GM12878 (cell line): ENCODE measurements around the gene TSSK2. TPM values are rescaled to one million over a fixed set of nuclear protein-coding genes. Genes with fewer than 3 reads are reported as not detected.

Experiments
- ATAC-seq: fragments of 200-7000 bp; cut with Tn5 transposase; 3 replicates; pipeline ENCODE4 v1.9.1; 2020; ENCODE audit warnings: mild to moderate bottlenecking, moderate library complexity
- BruUV-seq: library from RNA; stranded (reverse); fragments of 400-500 nt; replicated peaks from 2 replicates; lab custom pipeline; 2021; lab: Mats Ljungman, UMichigan
- CTCF ChIA-PET: fragments of 300-600 bp; sonication (Branson Sonifier 250); formaldehyde crosslinking; extraction: SDS; loops from one replicate; lab custom pipeline; 2021; ENCODE audit warnings: inconsistent platforms; lab: Yijun Ruan, JAX
- POLR2A ChIA-PET: fragments of 350-600 bp; formaldehyde crosslinking; extraction: SDS; loops from one replicate; lab custom pipeline; 2021; ENCODE audit warnings: inconsistent platforms; lab: Charles Lee
- RAD21 ChIA-PET: fragments of 300-600 bp; sonication (Branson Sonifier 250); formaldehyde crosslinking; loops from one replicate; lab custom pipeline; 2023; ENCODE audit warnings: antibody characterized with exemption; ENCODE audit not compliant: unreplicated experiment; lab: Charles Lee
- SMC1A ChIA-PET: fragments of 300-600 bp; sonication (Branson Sonifier 250); formaldehyde crosslinking; loops from one replicate; lab custom pipeline; 2023; ENCODE audit not compliant: unreplicated experiment, uncharacterized antibody; lab: Charles Lee
- DNase-seq: peaks from one replicate; pipeline ENCODE4 v3.0.0-alpha.2; 2011; ENCODE audit warnings: low read depth, low spot score
- FAIRE-seq: peaks from 3 replicates; lab custom pipeline; 2011; peaks lifted over from hg19 to GRCh38; lab: Jason Lieb, UNC
- H2AFZ ChIP-seq: 2 replicates; pipeline ENCODE4 v1.6.0; 2011; ENCODE audit warnings: low read depth, low read length, control low read depth; ENCODE audit not compliant: control insufficient read depth
- H3K27ac ChIP-seq: 2 replicates; pipeline ENCODE4 v1.5.1; 2011; ENCODE audit warnings: control low read depth; ENCODE audit not compliant: control insufficient read depth, insufficient read depth
- H3K27me3 ChIP-seq, 2 experiments: replicated peaks in 1 of 2; 2 replicates each; pipeline versions ENCODE4 v1.6.0 to v1.6.1; 2011; ENCODE audit warnings: low read length in 1 of 2; ENCODE audit not compliant: control insufficient read depth in 2 of 2, insufficient read depth in 2 of 2
- H3K36me3 ChIP-seq, 2 experiments: 2 replicates each; pipeline ENCODE4 v1.5.1; 2011; ENCODE audit warnings: low read length in 1 of 2; ENCODE audit not compliant: control insufficient read depth in 2 of 2, insufficient read depth in 2 of 2
- H3K4me1 ChIP-seq: 2 replicates; pipeline ENCODE4 v1.6.1; 2011; ENCODE audit warnings: mild to moderate bottlenecking, low read length, moderate library complexity, mixed read lengths; ENCODE audit not compliant: control insufficient read depth, insufficient read depth
- H3K4me2 ChIP-seq: 2 replicates; pipeline ENCODE4 v1.6.0; 2011; ENCODE audit warnings: control low read depth; ENCODE audit not compliant: control insufficient read depth, insufficient read depth
- H3K4me3 ChIP-seq: fragments of 200-600 bp; sonication (generic); 2 replicates; pipeline ENCODE4 v1.5.1; 2016
- H3K79me2 ChIP-seq: 2 replicates; pipeline ENCODE4 v1.6.0; 2011; ENCODE audit warnings: low read length; ENCODE audit not compliant: control insufficient read depth, insufficient read depth
- H3K9ac ChIP-seq: 2 replicates; pipeline ENCODE4 v1.8.0; 2011; ENCODE audit warnings: low read length, control low read depth, mixed read lengths; ENCODE audit not compliant: control insufficient read depth, insufficient read depth
- H3K9me3 ChIP-seq: replicated peaks from 3 replicates; pipeline ENCODE4 v1.5.1; 2011; ENCODE audit warnings: mild to moderate bottlenecking, low read length; ENCODE audit not compliant: control insufficient read depth, insufficient read depth
- H4K20me1 ChIP-seq: 2 replicates; pipeline ENCODE4 v1.6.0; 2011; ENCODE audit not compliant: control insufficient read depth, insufficient read depth
- DPF2 ChIP-seq: fragments of 450-650 bp; IDR thresholded peaks from 2 replicates; pipeline ENCODE4 v1.6.1; 2017; ENCODE audit warnings: mild to moderate bottlenecking
- IKZF2 ChIP-seq, 2 experiments: fragments of 450-650 bp; IDR thresholded peaks; 2 replicates each; pipeline ENCODE4 v1.6.1; 2017; ENCODE audit warnings: mild to moderate bottlenecking in 2 of 2, moderate library complexity in 2 of 2
- NFYB ChIP-seq: IDR thresholded peaks from 2 replicates; pipeline ENCODE4 v1.6.1; 2011; ENCODE audit warnings: low read depth, mild to moderate bottlenecking, low read length, improper control_type of control experiment, moderate library complexity; ENCODE audit not compliant: insufficient read depth
- PAX5 ChIP-seq: IDR thresholded peaks from 2 replicates; pipeline ENCODE4 v1.6.1; 2011; ENCODE audit warnings: low read depth, low read length, borderline replicate concordance
- POLR2AphosphoS2 ChIP-seq: IDR thresholded peaks from 2 replicates; pipeline ENCODE4 v1.6.1; 2011; ENCODE audit warnings: low read depth, mild to moderate bottlenecking, low read length, improper control_type of control experiment, moderate library complexity
- RB1 ChIP-seq: fragments of 450-650 bp; formaldehyde crosslinking; IDR thresholded peaks from 2 replicates; pipeline ENCODE4 v1.6.1; 2017; ENCODE audit warnings: mild to moderate bottlenecking, borderline replicate concordance
- RFX5 ChIP-seq: IDR thresholded peaks from 2 replicates; pipeline ENCODE4 v1.6.1; 2011; ENCODE audit warnings: low read depth, low read length, improper control_type of control experiment
- RUNX3 ChIP-seq: IDR thresholded peaks from 2 replicates; pipeline ENCODE4 v1.6.1; 2012; ENCODE audit warnings: low read length, inconsistent platforms
- SMARCA5 ChIP-seq: fragments of 450-650 bp; IDR thresholded peaks from 2 replicates; pipeline ENCODE4 v1.6.1; 2017; ENCODE audit warnings: mild to moderate bottlenecking
- SP1 ChIP-seq: IDR thresholded peaks from one replicate; pipeline ENCODE4 v1.6.1; 2011; ENCODE audit warnings: low read depth, low read length
- WGBS: methylation state at CpG from one replicate; pipeline ENCODE4 v1.1.6; 2016; ENCODE audit warnings: low lambda C conversion rate; ENCODE audit not compliant: insufficient replicate concordance, insufficient coverage; ENCODE audit errors: missing lambda C conversion rate; 5-methylcytosine and 5-hydroxymethylcytosine counted together
- in situ Hi-C: fragments of 300-500 bp; cut with MboI; formaldehyde crosslinking; loops from 9 replicates; pipeline ENCODE4 v1.14.3; 2018; ENCODE audit warnings: mixed read lengths
- intact Hi-C: fragments of 100-400 bp; cut with micrococcal nuclease; formaldehyde crosslinking; loops from one replicate; pipeline ENCODE4 v1.14.2; 2022; ENCODE audit not compliant: unreplicated experiment
- polyA plus RNA-seq, 11 experiments: library from polyadenylated mRNA; depleted of rRNA in 4 of 11; unstranded in 6 of 11; stranded (reverse) in 5 of 11; fragments of >200 nt; fragmentation: Nextera tagmentation in 4 of 11; fragmentation: Illumina TruSeq in 1 of 11; extraction: Ambion mirVana in 4 of 11; extraction: Trizol in 1 of 11; gene quantifications; 1 replicate in 1 of 11; 2 replicates in 10 of 11; pipeline versions ENCODE4 v1.2.1 to v1.2.3, GENCODE V29; 2011 to 2016; ENCODE audit warnings: inconsistent platforms in 2 of 11, missing spikeins in 2 of 11, low read depth in 1 of 11
- total RNA-seq, 4 experiments: library from RNA; depleted of rRNA in 3 of 4; stranded (reverse); fragments of >200 nt in 3 of 4; fragmentation: Illumina TruSeq in 1 of 4; extraction: Trizol in 1 of 4; gene quantifications; 2 replicates each; pipeline versions ENCODE4 v1.2.1 to v1.2.3, GENCODE V29; 2013 to 2021
- TF ChIP-seq, protein P1 (sequence below): fragments of 450-650 bp; IDR thresholded peaks from 2 replicates; pipeline ENCODE4 v1.6.1; 2017; ENCODE audit warnings: mild to moderate bottlenecking
- TF ChIP-seq, protein P2 (sequence below): IDR thresholded peaks from 2 replicates; pipeline ENCODE4 v1.6.1; 2011; ENCODE audit warnings: low read depth, low read length, improper control_type of control experiment, borderline replicate concordance
- TF ChIP-seq, protein P3 (sequence below): fragments of 450-650 bp; IDR thresholded peaks from 2 replicates; pipeline ENCODE4 v1.6.1; 2018; ENCODE audit warnings: borderline replicate concordance, mild to moderate bottlenecking; ENCODE audit not compliant: partially characterized antibody
- TF ChIP-seq, protein P4 (sequence below): fragments of 450-650 bp; IDR thresholded peaks from 2 replicates; pipeline ENCODE4 v1.6.1; 2016; ENCODE audit warnings: mild to moderate bottlenecking

TSSK2 gene
- total and polyA plus RNA-seq, 10 of the 15 experiments (the other 5 are each of a cell fraction or from before 2014, with no cell fraction given) = 0.03 to 0.17 TPM; not detected in 8

DNA sequence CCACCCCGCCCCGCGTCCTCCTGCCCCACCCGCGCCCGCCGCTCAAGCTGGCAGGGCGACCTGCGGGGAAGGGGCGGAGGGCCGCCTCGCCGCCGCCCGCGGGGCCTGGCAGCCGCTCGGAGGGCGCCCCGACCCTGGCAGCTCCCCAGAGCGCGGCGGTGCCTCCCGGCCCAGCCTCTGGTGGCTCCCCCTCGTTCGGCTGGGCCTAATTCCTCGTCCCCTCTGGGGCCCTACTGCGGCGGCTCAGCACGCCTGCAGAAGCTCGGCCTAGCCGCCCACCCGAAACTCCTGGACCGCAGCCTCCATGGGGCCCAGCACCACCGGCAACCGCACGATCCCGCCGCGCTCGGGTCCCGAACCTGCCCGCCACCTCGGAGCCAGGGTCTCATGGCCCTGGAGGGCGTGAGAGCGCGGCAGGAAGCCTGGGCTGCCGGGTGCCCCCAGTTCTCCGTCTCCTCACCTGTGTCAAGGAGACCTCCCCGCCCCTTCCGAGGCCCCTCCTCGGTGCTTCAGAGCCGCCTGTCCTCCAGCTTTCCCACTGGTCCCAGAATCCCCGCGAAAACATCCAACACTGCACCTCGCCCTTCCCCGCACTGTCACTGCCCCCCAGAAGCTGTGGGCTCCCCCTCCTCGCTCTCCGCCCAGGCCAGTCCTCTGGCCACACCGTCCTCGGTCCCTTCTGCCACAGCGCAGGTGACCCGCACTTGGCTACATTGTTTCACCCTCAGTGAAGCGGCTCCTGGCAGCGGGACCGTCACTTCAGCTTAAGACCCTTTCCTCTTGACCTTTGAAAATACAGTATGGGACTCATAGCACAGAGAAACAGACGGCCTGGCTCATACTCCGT lies 19.6 kb downstream of the TSSK2 start (continued):
- TF ChIP-seq POLR2AphosphoS2 = no peak
- TF ChIP-seq DPF2 = no peak
- TF ChIP-seq, protein P1, sequence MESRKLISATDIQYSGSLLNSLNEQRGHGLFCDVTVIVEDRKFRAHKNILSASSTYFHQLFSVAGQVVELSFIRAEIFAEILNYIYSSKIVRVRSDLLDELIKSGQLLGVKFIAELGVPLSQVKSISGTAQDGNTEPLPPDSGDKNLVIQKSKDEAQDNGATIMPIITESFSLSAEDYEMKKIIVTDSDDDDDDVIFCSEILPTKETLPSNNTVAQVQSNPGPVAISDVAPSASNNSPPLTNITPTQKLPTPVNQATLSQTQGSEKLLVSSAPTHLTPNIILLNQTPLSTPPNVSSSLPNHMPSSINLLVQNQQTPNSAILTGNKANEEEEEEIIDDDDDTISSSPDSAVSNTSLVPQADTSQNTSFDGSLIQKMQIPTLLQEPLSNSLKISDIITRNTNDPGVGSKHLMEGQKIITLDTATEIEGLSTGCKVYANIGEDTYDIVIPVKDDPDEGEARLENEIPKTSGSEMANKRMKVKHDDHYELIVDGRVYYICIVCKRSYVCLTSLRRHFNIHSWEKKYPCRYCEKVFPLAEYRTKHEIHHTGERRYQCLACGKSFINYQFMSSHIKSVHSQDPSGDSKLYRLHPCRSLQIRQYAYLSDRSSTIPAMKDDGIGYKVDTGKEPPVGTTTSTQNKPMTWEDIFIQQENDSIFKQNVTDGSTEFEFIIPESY = no peak
- TF ChIP-seq SMARCA5 = no peak
- no peak for TF ChIP-seq PAX5
- TF ChIP-seq RFX5 = no peak
- TF ChIP-seq, protein P2, sequence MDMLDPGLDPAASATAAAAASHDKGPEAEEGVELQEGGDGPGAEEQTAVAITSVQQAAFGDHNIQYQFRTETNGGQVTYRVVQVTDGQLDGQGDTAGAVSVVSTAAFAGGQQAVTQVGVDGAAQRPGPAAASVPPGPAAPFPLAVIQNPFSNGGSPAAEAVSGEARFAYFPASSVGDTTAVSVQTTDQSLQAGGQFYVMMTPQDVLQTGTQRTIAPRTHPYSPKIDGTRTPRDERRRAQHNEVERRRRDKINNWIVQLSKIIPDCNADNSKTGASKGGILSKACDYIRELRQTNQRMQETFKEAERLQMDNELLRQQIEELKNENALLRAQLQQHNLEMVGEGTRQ = no peak

DNA sequence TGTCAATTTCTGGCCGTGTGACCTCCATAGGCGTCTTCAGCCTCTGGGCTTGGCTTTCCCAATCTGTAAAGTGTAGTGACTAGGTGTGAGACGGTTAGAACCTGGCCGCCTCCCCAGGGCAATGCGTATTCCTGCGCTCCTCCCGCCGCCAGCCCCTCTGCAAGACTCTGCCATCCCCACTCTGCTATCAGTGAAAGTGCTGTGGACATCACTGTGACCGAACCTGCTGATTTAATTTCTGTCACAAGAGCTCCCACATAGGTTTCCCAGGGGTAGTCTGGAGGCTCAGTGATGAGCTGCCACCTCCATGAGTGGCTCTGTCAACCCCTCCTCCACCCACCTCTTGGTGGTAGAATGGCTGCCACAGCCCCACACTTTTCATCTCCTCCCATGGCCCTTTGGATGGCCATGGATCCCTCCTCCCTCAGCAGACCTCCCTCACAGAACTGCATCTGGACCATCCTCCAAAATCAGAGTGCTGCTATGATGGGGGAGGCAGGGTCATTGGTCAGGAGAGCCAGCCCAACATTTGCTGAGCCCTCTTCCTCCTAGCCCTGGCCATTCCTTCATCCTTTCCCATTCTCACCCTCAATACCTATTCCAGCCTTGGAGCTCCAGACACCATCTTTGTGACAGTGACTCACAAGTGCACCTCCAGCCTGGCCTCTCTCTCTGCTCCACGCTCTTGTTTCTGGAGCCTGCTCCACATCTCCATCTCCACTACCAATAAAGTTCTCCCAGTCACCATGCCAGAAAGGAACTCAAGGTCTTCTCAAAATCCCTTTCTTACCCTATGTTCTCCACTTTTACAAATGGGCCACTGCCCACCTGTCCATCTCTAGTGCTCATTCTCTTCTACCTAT lies 20.5 kb downstream of the TSSK2 start:
- 65% methylated on average over 10 of the region's 10 CpGs for WGBS
- H4K20me1 ChIP-seq = no peaks in the 10 kb centered on the region
- H3K27ac ChIP-seq = no peak overlapping the region
- no peaks in the 10 kb centered on the region for H3K4me1 ChIP-seq
- no peak for ATAC-seq
- peaks cover 5 to 18% of the 10 kb centered on the region in 2 experiments for H3K27me3 ChIP-seq
- no peak overlapping the region for H3K4me2 ChIP-seq
- intact Hi-C loops (no loop called here), in situ Hi-C loops (no loop called here)
- no peak for FAIRE-seq
- POLR2A ChIA-PET = no interaction called here
- CTCF ChIA-PET = no interaction called here
- SMC1A ChIA-PET = no interaction called here
- H3K9me3 ChIP-seq = no peaks in the 10 kb centered on the region
- no peak for DNase-seq
- no TSS peak for BruUV-seq
- RAD21 ChIA-PET = interaction anchor here (0.6 kb wide), 1 partner anchor 142 kb away, joined by 3 read pairs; no protein-coding TSS in a partner anchor
- no peaks in the 10 kb centered on the region for H3K36me3 ChIP-seq
- H3K79me2 ChIP-seq = no peaks in the 10 kb centered on the region
- H2AFZ ChIP-seq = no peak overlapping the region
- no peak overlapping the region for H3K4me3 ChIP-seq
- no peak overlapping the region for H3K9ac ChIP-seq
- TF ChIP-seq SP1 (no peak), IKZF2 (IDR thresholded peaks at IDR 0.05) (no peak), RUNX3 (no peak), RB1 (no peak), NFYB (no peak)
- TF ChIP-seq, protein P3, sequence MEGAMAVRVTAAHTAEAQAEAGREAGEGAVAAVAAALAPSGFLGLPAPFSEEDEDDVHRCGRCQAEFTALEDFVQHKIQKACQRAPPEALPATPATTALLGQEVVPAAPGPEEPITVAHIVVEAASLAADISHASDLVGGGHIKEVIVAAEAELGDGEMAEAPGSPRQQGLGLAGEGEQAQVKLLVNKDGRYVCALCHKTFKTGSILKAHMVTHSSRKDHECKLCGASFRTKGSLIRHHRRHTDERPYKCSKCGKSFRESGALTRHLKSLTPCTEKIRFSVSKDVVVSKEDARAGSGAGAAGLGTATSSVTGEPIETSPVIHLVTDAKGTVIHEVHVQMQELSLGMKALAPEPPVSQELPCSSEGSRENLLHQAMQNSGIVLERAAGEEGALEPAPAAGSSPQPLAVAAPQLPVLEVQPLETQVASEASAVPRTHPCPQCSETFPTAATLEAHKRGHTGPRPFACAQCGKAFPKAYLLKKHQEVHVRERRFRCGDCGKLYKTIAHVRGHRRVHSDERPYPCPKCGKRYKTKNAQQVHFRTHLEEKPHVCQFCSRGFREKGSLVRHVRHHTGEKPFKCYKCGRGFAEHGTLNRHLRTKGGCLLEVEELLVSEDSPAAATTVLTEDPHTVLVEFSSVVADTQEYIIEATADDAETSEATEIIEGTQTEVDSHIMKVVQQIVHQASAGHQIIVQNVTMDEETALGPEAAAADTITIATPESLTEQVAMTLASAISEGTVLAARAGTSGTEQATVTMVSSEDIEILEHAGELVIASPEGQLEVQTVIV = no peak
- TF ChIP-seq, protein P4, sequence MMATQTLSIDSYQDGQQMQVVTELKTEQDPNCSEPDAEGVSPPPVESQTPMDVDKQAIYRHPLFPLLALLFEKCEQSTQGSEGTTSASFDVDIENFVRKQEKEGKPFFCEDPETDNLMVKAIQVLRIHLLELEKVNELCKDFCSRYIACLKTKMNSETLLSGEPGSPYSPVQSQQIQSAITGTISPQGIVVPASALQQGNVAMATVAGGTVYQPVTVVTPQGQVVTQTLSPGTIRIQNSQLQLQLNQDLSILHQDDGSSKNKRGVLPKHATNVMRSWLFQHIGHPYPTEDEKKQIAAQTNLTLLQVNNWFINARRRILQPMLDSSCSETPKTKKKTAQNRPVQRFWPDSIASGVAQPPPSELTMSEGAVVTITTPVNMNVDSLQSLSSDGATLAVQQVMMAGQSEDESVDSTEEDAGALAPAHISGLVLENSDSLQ = no peak
